HG03460 (cell line): ENCODE measurements around the gene METTL17.
A peak's percentile ranks its signal among the peaks of the same experiment; 100 is the strongest.
"Not testable (repeated sequence)": the region's sequence is repeated elsewhere in the genome, so short reads cannot be mapped to it uniquely, and the experiment has no call there.

ENCODE experiments used
- ATAC-seq: cut with Tn5 transposase; IDR thresholded peaks from one replicate; pipeline ENCODE4 v1.9.1; 2021; ENCODE audit not compliant: unreplicated experiment

METTL17 gene

GRCh38 chr14:20989787-20990600 is at the start of gene METTL17:
METTL17 (plus strand) TSS chr14:20989980; CDS start chr14:20990003, 23 bp downstream.
- peak; percentile 94 for ATAC-seq

GRCh38 chr14:20945146-20945545 is 44.6 kb upstream of the METTL17 start:
- not testable (repeated sequence) for ATAC-seq

- ATAC-seq, result not testable (repeated sequence)
Observed at GRCh38 chr14:20946707-20947106, 43.1 kb upstream of the METTL17 start.

GRCh38 chr14:20954736-20955537 is 34.8 kb upstream of the METTL17 start, which contains the start of gene RNASE2:
RNASE2 (plus strand) TSS chr14:20955487; CDS start chr14:20955772, 285 bp downstream.
- not testable (repeated sequence) for ATAC-seq

- ATAC-seq, result not testable (repeated sequence)
Observed at GRCh38 chr14:20955538-20955873, 34.3 kb upstream of the METTL17 start.

GRCh38 chr14:20956376-20956976 is 33.3 kb upstream of the METTL17 start:
- no peak for ATAC-seq

GRCh38 chr14:20958946-20959345 is 30.8 kb upstream of the METTL17 start:
- not testable (repeated sequence) for ATAC-seq

GRCh38 chr14:20969336-20969735 is 20.4 kb upstream of the METTL17 start:
- ATAC-seq, result no peak

- ATAC-seq, result no peak
Observed at GRCh38 chr14:20970647-20970982, 19.2 kb upstream of the METTL17 start.

- peak; percentile 89 for ATAC-seq
Observed at GRCh38 chr14:20970983-20971704, 18.6 kb upstream of the METTL17 start.

GRCh38 chr14:20971705-20972021 is 18.1 kb upstream of the METTL17 start:
- ATAC-seq, result peak; percentile 9

GRCh38 chr14:20973501-20973900 is 16.3 kb upstream of the METTL17 start:
- ATAC-seq, result no peak

- no peak for ATAC-seq
Observed at GRCh38 chr14:20976291-20976690, 13.5 kb upstream of the METTL17 start.

GRCh38 chr14:20978687-20979086 is 11.1 kb upstream of the METTL17 start:
- no peak for ATAC-seq

GRCh38 chr14:20980906-20981305 is 8.9 kb upstream of the METTL17 start:
- no peak for ATAC-seq

GRCh38 chr14:20982646-20983369 is 7.0 kb upstream of the METTL17 start:
- ATAC-seq, result no peak

- not testable (repeated sequence) for ATAC-seq
Observed at GRCh38 chr14:20985650-20986049, 4.1 kb upstream of the METTL17 start.

- no peak for ATAC-seq
Observed at GRCh38 chr14:20986811-20987210, 3.0 kb upstream of the METTL17 start.

- ATAC-seq, result no peak
Observed at GRCh38 chr14:20988717-20989470, 886 bp upstream of the METTL17 start.

- ATAC-seq, result no peak
Observed at GRCh38 chr14:20989471-20989786, 351 bp upstream of the METTL17 start.
